Muscle layer of colon (tissue), 2 donors: ENCODE measurements around the gene UBE2M.
A peak's percentile ranks its signal among the peaks of the same experiment; 100 is the strongest.

Source experiments
- H3K27ac ChIP-seq: one replicate; pipeline ENCODE4 v1.7.0; 2013; ENCODE audit warnings: low read depth, mild to moderate bottlenecking, low read length, moderate library complexity
- H3K27me3 ChIP-seq, 2 donors: one replicate each; pipeline ENCODE4 v1.7.0; 2013; ENCODE audit warnings: low read length in 2 of 2, mild to moderate bottlenecking in 2 of 2; ENCODE audit not compliant: insufficient read depth in 2 of 2, control insufficient read depth in 1 of 2
- H3K36me3 ChIP-seq: one replicate; pipeline ENCODE4 v1.7.0; 2013; ENCODE audit warnings: mild to moderate bottlenecking, low read length; ENCODE audit not compliant: insufficient read depth
- H3K4me1 ChIP-seq: one replicate; pipeline ENCODE4 v1.7.0; 2013; ENCODE audit warnings: mild to moderate bottlenecking, low read length; ENCODE audit not compliant: insufficient read depth
- H3K4me3 ChIP-seq, 2 donors: one replicate each; pipeline ENCODE4 v1.7.0; 2013; ENCODE audit warnings: low read length in 2 of 2, low read depth in 1 of 2, mild to moderate bottlenecking in 1 of 2, moderate library complexity in 1 of 2
- H3K9ac ChIP-seq: one replicate; pipeline ENCODE4 v1.7.0; 2013; ENCODE audit warnings: low read length
- H3K9me3 ChIP-seq: one replicate; pipeline ENCODE4 v1.7.0; 2013; ENCODE audit warnings: mild to moderate bottlenecking, low read length
- donor health status: abdominal sarcoma.
- donor health status: Adenocarcinoma of cecum.

UBE2M gene

DNA sequence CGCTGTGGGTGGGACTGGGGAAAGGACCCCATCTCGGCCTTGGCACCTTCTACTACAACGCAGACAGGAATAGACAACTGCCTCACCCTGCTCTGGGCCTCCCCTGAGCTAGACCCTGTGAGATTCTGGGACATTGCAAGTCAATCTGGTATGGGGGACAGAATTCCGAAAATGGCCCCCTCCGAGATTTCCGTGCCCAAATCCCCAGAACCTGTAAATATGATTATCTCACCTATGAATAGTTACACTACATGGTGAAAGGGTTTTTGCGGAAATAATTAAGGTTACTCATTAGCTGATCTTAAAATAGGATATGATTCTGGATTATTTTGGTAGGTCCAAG lies 38.2 kb downstream of the UBE2M start:
- Histone ChIP-seq H3K27me3 (no peaks in the 10 kb centered on the region), H3K9ac (peak overlapping the region; percentile 88), H3K4me3 (peak overlapping the region; percentile 84 to 99), H3K36me3 (peaks cover 19% of the 10 kb centered on the region), H3K27ac (peak overlapping the region; percentile 93), H3K9me3 (no peaks in the 10 kb centered on the region), H3K4me1 (peaks cover 33% of the 10 kb centered on the region)

DNA sequence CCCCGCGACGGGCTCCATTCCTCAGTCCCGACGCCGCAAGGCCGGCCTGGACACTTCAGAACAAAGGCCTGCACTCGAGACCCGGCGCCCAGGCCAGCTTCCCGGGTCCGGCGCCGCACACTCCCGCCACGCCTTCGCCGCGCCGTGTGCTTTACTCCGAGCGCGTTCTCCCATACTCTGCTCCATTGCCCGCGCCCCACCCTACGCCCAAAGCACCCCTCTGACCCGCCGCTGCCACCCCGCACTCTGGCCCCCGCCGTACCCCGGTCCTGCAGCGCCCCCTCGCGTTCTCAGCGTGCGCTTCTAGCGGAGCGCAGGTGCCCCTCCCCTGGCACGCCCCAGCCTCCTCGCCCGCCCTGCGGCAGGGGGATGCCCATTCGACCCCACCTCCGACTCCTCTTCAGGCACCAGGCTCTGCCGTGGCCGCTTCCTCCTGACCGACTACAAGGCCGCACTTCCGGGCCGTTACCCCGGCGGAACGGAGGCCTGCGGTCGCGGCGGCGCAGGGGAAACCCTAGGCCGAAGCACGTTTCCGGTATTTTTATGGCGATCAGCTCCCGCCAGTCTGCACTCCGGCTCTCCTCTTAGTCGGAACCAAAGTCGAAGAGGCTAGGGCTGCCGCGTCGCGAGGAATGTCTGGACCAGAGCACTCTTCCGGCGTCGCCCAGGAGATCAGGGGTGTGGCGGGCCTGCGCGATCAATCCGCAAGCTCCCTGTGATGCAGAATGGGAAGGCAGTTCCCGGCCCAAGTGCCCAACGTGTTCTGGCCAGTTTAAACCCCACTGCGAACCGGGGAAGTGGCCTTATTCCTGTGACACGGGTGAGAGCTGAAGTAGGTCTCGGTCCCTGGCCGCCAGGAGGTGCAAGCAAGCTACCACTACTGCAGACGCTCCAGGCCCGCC lies 38.8 kb downstream of the UBE2M start, which contains the start of gene ZBTB45:
ZBTB45 (minus strand) TSS at position 456 of the 902 bp plus-strand sequence. CDS start 2,137 bp downstream, outside the sequence.
- no peaks in the 10 kb centered on the region for H3K9me3 ChIP-seq
- H3K27me3 ChIP-seq: no peaks in the 10 kb centered on the region
- peak within 1 kb of the TSS; percentile 88 for H3K9ac ChIP-seq
- peaks cover 19% of the 10 kb centered on the region for H3K36me3 ChIP-seq
- H3K4me1 ChIP-seq: peaks cover 36% of the 10 kb centered on the region
- peak within 1 kb of the TSS; percentile 93 for H3K27ac ChIP-seq
- peak within 1 kb of the TSS; percentile 84 to 99 for H3K4me3 ChIP-seq

DNA sequence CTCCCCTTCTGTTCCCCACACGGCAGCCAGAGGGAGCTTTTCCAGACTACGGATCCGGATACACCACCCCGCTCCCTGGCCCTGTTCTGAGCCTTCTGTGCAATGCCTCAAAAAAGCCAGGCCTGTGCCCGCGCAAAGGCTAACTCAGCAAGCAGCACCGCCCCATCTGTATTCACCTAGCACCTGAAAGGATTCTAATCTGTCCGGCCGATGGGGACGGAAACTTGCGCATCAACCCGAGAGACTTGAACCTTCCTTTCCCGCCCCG lies 39.4 kb downstream of the UBE2M start:
- Histone ChIP-seq H3K9ac (peak overlapping the region; percentile 88), H3K27ac (peak overlapping the region; percentile 93), H3K36me3 (peaks cover 19% of the 10 kb centered on the region), H3K27me3 (no peaks in the 10 kb centered on the region), H3K4me1 (peaks cover 39% of the 10 kb centered on the region), H3K9me3 (no peaks in the 10 kb centered on the region), H3K4me3 (peak overlapping the region; percentile 84 to 99)

DNA sequence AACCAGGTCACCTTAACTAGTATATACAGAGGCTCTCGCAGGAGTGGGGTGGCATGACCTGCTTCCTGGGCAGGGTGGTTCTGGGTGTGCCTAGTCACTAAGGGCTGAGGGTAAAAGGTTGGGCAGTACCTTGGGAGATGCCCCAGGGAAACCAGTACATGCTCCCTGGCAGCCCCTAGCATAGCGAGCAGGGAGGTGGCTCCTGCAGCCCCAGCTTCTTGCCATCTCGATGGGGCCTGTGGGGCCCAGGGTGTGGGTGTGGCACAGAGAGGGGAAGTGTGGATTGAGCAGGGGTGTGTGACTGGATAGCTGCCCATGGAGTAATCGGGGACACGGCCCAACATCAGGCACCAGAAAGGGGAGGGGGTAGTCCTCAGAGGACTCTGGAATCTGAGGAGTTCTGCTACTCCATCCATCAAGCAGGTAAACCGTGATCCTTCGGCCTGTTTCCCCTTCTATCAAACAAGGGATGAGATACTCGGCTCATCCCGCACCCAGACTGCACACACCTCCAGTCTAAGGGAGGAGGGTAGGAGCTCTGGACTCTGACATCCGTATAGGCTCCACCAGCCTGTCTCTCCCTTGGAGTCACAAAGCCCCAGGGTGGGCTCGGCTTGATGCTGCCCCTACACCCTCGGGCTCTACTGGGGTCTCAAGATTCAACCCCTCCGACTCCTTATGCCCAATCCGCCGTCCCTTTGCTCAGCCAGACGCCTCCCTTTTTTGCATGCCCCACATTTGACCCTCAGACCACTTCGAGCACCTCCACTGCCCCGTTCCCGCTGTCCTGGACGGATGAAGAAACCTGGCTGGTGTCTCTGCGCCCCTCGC lies 39.9 kb downstream of the UBE2M start:
- peak overlapping the region; percentile 88 for H3K9ac ChIP-seq
- no peaks in the 10 kb centered on the region for H3K27me3 ChIP-seq
- H3K9me3 ChIP-seq: no peaks in the 10 kb centered on the region
- H3K4me3 ChIP-seq: peak overlapping the region; percentile 84 to 99
- H3K4me1 ChIP-seq: peaks cover 43% of the 10 kb centered on the region
- H3K27ac ChIP-seq: peak overlapping the region; percentile 93
- peaks cover 19% of the 10 kb centered on the region for H3K36me3 ChIP-seq

DNA sequence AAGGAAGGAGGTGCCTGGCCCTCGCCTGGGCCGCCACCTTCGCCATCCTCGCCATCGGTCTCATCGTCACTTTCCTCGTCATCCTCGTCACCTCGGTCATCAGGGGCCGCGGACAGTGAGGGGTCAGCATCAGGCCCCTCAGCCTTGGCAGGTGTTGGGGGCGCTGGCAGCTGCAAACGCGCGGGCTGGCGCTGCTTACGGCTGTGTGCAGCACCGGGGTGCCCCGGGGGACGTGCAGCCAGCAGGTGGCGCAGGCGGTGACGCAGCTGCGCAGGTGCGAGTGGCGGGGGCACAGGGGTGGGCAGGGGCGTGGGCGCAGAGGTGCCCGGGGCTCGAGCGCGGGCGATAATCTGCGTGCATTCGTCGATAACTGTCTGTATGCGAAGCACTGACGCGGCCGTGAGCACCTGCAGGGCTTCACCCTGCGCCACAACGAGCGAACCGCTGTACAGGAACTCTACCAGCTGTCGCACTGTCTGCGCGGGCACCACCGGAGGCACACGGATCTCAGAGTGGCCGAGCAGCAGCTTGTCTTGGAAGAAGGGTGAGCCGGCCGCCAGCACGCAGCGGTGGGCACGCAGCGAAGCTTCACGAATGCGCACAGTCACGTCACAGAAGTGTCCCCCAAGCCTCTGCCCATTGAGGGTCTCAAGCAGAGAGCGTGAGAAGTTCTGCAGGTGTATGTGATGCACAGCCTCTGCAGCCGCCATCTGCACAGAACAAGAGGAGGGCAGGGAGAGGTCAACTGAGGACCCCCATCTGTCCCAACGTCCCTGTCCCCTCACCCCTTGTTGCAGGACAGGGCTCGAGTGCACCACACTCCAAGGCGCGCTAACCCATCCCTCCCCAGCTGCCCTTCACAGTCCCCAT lies 41.2 kb downstream of the UBE2M start:
- peaks cover 19% of the 10 kb centered on the region for H3K36me3 ChIP-seq
- H3K9me3 ChIP-seq: no peaks in the 10 kb centered on the region
- H3K27me3 ChIP-seq: no peaks in the 10 kb centered on the region
- no peak overlapping the region for H3K9ac ChIP-seq
- H3K4me3 ChIP-seq: no peak overlapping the region
- no peak overlapping the region for H3K27ac ChIP-seq
- H3K4me1 ChIP-seq: peaks cover 46% of the 10 kb centered on the region

DNA sequence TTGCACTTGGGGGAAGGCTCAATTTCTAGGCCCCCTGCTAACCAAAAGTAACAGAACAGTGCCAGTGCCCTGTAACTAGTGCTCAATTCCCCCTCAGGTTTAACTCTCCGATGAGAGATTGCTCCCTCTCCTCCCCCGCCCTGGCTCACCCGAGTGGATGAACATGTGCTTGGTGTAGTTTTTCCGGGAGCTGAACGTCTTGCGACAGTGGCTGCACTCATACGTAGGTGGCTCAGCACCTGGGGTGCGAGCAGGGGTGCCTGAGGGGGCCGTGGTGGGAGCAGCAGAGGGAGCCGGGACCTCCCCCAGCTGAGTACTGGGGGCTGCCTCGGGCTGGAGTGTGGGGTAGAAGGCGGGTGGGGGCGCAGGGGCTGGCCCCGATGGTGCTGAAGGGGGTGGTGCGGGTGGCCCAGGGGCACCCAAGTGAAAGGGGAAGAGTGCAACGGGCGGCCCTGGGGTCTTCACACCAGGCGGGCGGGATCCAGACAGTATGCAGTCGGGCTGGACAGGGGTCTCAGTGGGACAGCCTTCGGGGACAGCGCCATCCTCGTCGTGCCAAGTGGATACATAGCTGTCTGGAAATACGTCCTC lies 42.1 kb downstream of the UBE2M start:
- no peak overlapping the region for H3K4me3 ChIP-seq
- H3K27me3 ChIP-seq: no peaks in the 10 kb centered on the region
- no peaks in the 10 kb centered on the region for H3K9me3 ChIP-seq
- no peak overlapping the region for H3K27ac ChIP-seq
- H3K4me1 ChIP-seq: peaks cover 46% of the 10 kb centered on the region
- no peak overlapping the region for H3K9ac ChIP-seq
- H3K36me3 ChIP-seq: peaks cover 19% of the 10 kb centered on the region

DNA sequence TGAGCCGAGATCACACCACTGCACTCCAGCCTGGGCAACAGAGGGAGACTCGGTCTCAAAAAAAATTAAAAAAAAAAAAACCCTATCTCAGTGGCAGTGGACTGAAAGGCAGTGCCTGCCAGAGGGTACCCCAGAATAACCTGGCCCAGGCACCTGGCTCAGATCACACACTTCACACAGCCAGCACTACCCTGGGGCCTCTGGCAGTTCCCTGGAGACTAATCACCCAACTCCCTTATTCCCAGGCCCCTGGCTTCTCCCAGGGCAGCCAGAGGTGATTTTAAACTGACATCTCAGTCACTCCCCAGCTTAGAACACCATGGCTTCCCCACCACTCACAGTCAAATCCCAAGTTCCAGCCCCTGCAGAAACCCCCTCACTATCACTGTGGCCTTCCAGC lies 43.2 kb downstream of the UBE2M start:
- no peak overlapping the region for H3K4me3 ChIP-seq
- H3K27ac ChIP-seq: no peak overlapping the region
- H3K9ac ChIP-seq: no peak overlapping the region
- H3K27me3 ChIP-seq: no peaks in the 10 kb centered on the region
- peaks cover 19% of the 10 kb centered on the region for H3K36me3 ChIP-seq
- peaks cover 42% of the 10 kb centered on the region for H3K4me1 ChIP-seq
- H3K9me3 ChIP-seq: no peaks in the 10 kb centered on the region

DNA sequence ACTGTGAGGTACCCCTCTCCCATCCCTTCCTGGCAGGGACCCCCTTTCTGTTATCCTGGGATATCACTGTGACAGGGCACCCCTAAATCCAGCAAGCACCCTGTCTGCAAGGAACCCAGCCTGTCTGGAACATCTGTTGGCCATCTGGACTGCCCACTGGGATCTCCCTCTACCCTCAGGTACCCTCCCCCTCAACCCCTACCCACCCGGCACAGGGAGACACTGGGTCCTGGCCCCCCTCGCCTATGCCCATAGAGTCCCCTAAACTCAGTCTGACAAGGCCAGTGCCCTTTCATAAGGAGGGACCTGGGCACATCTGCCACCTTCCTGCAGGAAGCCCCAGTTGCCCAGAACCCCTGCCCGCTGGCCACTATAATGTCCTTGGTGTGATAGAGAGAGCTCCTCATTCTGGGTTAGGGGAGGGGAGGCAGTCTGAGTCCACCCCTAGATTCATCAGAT lies 43.8 kb downstream of the UBE2M start:
- no peak overlapping the region for H3K27ac ChIP-seq
- H3K27me3 ChIP-seq: no peaks in the 10 kb centered on the region
- H3K4me1 ChIP-seq: peaks cover 42% of the 10 kb centered on the region
- H3K9me3 ChIP-seq: no peaks in the 10 kb centered on the region
- H3K9ac ChIP-seq: peak overlapping the region; percentile 54
- peaks cover 19% of the 10 kb centered on the region for H3K36me3 ChIP-seq
- peak overlapping the region in 1 of 2 donors; percentile 38 for H3K4me3 ChIP-seq

DNA sequence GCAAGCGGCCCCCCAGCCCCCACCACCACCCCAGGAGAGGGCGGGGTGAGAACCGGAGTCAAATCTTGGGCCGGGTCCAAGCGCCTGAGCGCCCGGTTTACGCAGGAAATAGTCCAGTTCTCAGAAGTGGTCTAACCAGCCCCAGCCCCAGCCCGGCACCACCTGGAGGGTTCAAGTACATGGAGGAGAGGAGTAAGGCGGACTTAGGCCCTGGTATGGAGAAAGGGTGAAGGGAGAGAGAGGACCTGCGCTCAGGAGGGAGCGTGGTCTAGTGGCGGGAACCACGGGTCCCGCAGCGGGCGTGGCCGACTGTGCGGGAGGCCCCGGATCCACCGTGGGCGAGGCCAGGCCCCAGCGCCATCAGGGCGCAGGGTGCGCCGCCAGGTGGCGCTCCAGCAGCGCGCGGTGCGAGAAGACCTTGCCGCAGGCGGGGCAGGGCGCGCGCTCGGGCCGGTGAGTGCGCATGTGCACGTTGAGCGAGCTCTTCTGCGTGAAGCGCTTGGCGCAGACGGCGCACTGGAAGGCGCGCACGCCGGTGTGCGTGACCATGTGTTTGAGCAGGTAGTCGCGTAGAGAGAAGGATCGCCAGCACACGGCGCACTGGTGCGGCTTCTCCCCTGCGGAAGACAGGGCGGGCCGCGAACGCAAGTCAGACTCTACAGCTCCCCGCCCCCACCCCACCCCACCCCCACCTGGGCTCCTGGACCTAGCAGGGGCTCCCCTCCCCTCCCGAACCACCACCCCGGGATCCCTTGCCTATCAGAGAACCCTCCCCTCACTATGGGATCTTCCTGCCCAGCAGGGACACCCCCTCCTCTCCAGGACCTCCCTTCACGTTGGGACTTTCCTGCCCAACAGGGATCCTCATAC lies 44.5 kb downstream of the UBE2M start:
- H3K27ac ChIP-seq: peak overlapping the region; percentile 49
- peaks cover 19% of the 10 kb centered on the region for H3K36me3 ChIP-seq
- no peaks in the 10 kb centered on the region for H3K9me3 ChIP-seq
- peak overlapping the region; percentile 65 for H3K9ac ChIP-seq
- H3K4me3 ChIP-seq: peak overlapping the region in 1 of 2 donors; percentile 38
- no peaks in the 10 kb centered on the region for H3K27me3 ChIP-seq
- peaks cover 42% of the 10 kb centered on the region for H3K4me1 ChIP-seq

DNA sequence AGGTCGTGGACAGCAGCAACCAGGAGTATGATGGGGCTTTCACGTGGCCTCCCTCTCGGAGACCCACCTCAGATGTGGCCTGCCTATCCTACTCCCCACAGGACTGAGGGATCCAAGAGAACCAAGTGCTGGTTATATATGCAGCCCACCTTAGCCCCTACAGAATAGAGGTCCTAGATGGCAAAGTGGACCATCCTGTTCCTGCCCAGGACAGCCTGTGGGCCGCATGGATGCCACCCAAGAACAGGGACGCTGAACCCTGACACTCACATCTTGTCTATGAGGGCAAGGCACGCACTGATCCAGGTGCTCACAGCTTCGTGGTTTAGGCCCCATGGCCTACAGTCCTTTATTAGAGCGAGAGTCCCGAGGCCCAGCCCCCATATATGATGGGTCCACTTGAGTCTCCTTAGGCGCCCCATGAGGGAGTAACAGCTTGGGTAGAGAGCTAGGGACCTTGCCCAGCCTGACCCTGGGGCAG lies 45.2 kb downstream of the UBE2M start:
- no peaks in the 10 kb centered on the region for H3K27me3 ChIP-seq
- peaks cover 36% of the 10 kb centered on the region for H3K4me1 ChIP-seq
- peak overlapping the region in 1 of 2 donors; percentile 38 for H3K4me3 ChIP-seq
- peak overlapping the region; percentile 65 for H3K9ac ChIP-seq
- H3K9me3 ChIP-seq: no peaks in the 10 kb centered on the region
- peaks cover 19% of the 10 kb centered on the region for H3K36me3 ChIP-seq
- H3K27ac ChIP-seq: peak overlapping the region; percentile 49
